KOPT-K1 (cell line): ENCODE data around the gene SERINC1.
A peak's percentile ranks its signal among the peaks of the same experiment; 100 is the strongest.

Source experiments
- H3K27ac ChIP-seq: fragments of 200-600 bp; sonication (generic); 2 replicates; pipeline ENCODE4 v1.5.1; 2016; ENCODE audit warnings: antibody characterized with exemption, mild to moderate bottlenecking, low read depth, low read length; ENCODE audit not compliant: poor library complexity, severe bottlenecking
- H3K36me3 ChIP-seq: fragments of 200-600 bp; sonication (generic); 2 replicates; pipeline ENCODE4 v1.5.1; 2017; ENCODE audit warnings: antibody characterized with exemption, mild to moderate bottlenecking, low read length, moderate library complexity; ENCODE audit not compliant: insufficient read depth
- H3K9me3 ChIP-seq: fragments of 200-600 bp; sonication (generic); 2 replicates; pipeline ENCODE4 v1.5.1; 2017; ENCODE audit warnings: antibody characterized with exemption, low read length, mild to moderate bottlenecking; ENCODE audit not compliant: insufficient read depth, poor library complexity, severe bottlenecking

SERINC1 gene

GRCh38 chr6:122412001-122412400 is 59.6 kb downstream of the SERINC1 start:
- no peak overlapping the region for H3K27ac ChIP-seq
- no peaks in the 10 kb centered on the region for H3K9me3 ChIP-seq
- H3K36me3 ChIP-seq: peaks cover 55% of the 10 kb centered on the region

GRCh38 chr6:122408702-122409458 is 62.7 kb downstream of the SERINC1 start:
- Histone ChIP-seq H3K27ac (peak overlapping the region; percentile 42), H3K9me3 (peaks cover 3% of the 10 kb centered on the region), H3K36me3 (peaks cover 35% of the 10 kb centered on the region)

DNA sequence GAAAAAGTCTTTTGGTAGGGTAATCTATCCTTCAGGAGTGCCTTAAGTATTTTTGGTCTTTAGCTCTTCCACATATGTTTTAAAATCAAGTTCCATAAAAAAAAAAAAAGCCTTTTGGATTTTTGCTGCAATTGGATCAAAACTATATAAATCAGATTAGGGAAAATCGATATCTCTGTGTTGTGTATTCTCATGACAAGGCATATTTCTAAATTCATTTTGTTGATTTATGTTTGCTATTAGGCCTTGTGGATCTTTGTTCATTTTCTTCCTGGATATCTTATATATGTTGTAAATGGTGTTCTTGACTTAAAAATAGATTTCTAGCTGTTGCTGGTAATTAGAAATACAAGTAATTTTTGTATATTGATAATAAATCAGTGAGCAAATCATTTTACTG is 63.4 kb downstream of the SERINC1 start:
- H3K36me3 ChIP-seq: peaks cover 30% of the 10 kb centered on the region

DNA sequence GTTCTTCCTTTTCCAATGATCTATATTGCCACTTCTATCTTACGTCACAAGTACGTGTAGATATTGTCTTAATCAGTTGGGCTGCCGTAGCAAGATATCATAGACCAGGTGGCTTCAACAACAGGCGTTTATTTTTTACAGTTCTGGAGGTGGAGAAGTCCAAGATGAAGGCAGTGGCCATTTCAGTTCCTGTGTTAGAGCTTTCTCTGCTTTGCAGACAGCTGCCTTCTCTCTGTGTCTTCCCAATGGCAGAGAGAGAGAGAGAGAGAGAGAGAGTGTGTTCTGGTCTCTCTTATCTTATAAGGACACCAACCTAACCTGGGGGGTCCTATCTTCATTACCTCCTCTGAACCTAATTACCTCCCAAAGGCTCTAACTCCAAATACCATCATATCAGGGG is 63.9 kb downstream of the SERINC1 start:
- peaks cover 27% of the 10 kb centered on the region for H3K36me3 ChIP-seq
- H3K9me3 ChIP-seq: peaks cover 3% of the 10 kb centered on the region
- H3K27ac ChIP-seq: no peak overlapping the region

More for the DNA sequence above, 63.4 kb downstream of the SERINC1 start:
- Histone ChIP-seq H3K27ac (peak overlapping the region; percentile 42), H3K9me3 (peaks cover 3% of the 10 kb centered on the region)

DNA sequence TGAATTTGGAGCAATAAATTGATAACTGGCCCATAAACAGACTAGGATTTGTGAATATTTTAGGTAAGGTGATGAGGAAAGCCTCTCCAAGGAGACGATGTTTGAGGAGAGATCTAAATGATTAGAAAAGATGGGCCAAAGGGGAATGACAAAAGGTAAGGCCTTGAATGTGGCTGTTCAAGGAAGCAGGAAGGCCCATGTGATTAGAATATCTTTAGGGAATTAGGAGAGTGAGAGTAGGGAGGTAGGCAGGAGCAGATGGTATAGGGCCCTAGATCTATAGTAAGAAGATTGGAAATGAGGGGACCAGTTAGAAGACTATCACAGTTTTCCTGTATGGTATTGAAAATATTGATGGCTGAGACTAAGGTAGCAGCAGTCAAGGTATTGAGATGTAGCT is 65.4 kb downstream of the SERINC1 start:
- Histone ChIP-seq H3K36me3 (peaks cover 25% of the 10 kb centered on the region), H3K9me3 (peaks cover 3% of the 10 kb centered on the region), H3K27ac (no peak overlapping the region)

GRCh38 chr6:122405417-122405816 is 66.2 kb downstream of the SERINC1 start:
- peaks cover 3% of the 10 kb centered on the region for H3K9me3 ChIP-seq
- no peak overlapping the region for H3K27ac ChIP-seq
- H3K36me3 ChIP-seq: peaks cover 25% of the 10 kb centered on the region

DNA sequence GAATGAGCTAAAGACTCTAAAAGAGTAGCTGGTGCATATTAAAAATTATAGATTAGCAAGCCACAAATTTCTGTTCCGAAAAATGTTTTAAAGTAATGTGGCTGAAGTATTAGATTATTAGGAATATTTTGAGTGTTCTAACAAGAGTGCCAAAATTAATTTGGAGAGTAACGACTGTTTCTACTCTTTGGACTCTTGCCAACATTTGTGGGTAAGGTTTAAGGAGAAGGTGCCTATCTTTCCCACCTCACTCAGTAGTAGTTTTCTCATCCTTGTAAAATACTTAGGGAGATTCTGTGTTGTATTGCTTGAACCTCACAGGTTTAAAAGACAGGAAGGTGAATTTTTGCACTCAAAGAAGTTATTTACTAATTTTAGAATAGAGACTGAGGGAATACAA is 67.2 kb downstream of the SERINC1 start:
- Histone ChIP-seq H3K36me3 (peaks cover 25% of the 10 kb centered on the region), H3K27ac (no peak overlapping the region), H3K9me3 (peaks cover 3% of the 10 kb centered on the region)

DNA sequence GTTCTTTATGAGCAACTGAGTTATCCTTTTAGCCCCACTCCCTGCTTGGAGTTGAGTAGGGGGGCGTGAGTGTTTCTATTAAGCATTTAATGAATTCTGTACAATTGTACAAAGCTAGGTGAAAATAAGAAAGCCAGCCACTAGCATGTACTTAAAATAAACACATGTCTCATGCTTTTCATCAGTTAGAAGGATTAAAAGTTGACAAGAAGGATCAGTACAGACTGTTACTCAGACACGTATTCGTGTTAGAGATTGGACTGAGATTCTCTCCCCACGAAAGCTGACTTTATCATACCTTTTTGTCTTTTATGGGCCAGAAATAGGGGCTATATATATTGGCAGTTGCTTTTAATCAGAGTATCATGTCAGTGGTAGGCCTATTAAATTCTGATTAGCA is 70.5 kb downstream of the SERINC1 start:
- Histone ChIP-seq H3K27ac (no peak overlapping the region), H3K9me3 (peaks cover 3% of the 10 kb centered on the region), H3K36me3 (peaks cover 17% of the 10 kb centered on the region)

DNA sequence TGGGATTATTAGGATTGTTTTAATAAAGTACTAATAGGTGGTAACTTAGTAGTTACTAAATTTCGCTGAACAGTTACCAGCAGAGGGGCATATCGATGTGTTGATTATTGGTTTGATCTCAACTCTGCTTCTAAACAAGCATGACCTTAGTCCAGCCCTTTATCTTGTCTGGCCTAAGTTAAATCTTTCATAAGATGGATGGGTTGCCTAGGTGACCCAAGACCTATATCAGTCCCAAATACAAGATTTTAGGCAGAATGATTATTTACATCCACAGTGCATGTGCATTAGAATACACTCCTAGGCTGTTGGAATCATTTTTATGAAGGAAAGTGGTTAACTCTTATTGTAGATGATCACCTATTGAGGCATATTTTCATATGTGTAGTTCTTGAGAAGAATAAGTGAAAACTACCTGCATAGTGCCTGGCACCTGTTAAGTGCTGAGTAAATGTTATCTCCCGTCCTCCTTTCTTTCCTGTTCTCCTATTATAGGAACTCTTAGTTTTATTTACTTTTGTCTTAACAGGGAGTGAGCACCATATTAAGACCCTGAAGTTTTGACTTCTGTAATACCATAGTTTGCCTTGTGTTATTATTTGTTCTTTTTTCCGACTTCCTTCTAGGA is 71.0 kb downstream of the SERINC1 start:
- Histone ChIP-seq H3K27ac (peak overlapping the region; percentile 89), H3K36me3 (peaks cover 13% of the 10 kb centered on the region), H3K9me3 (no peaks in the 10 kb centered on the region)

- peak overlapping the region; percentile 89 for H3K27ac ChIP-seq
- no peaks in the 10 kb centered on the region for H3K9me3 ChIP-seq
- H3K36me3 ChIP-seq: peaks cover 10% of the 10 kb centered on the region; the same call in 1 of the 2 replicates
These were observed 71.5 kb downstream of the SERINC1 start for GRCh38 chr6:122400121-122400450.

- 0 out of 2 replicates have a peak, but pooled peaks cover 10% of the 10 kb centered on the region for H3K36me3 ChIP-seq
- no peaks in the 10 kb centered on the region for H3K9me3 ChIP-seq
- peak within 1 kb of the TSS; percentile 89 for H3K27ac ChIP-seq
These were observed 72.1 kb downstream of the SERINC1 start, which contains the start of gene HSF2 for GRCh38 chr6:122399348-122400120. TSS of gene HSF2 (plus strand) at chr6:122399652. CDS start at chr6:122399738, 86 bp downstream.

- Histone ChIP-seq H3K27ac (peak overlapping the region; percentile 45), H3K36me3 (0 out of 2 replicates have a peak, but pooled peaks cover 10% of the 10 kb centered on the region), H3K9me3 (no peaks in the 10 kb centered on the region)
These were observed 72.6 kb downstream of the SERINC1 start for GRCh38 chr6:122399055-122399347.

DNA sequence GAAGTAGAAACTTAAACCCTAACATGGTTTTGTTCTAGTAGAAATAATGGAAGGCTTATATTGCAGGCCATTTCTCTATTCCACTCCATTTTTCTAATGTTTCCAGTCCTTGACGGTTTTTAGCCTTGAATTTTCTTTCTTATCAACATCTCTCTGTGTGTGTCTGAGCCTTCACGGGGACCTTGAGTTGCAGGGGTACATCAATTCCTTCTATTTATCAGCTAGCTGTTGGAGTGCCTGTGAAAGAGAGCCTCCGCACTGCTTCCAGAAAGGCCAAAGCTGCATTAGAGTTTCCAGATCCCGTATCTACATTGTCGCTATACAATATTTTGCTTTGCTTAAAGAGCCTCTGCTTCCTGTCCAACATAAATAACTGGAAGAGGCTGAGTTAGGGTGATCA is 77.6 kb downstream of the SERINC1 start:
- Histone ChIP-seq H3K9me3 (no peaks in the 10 kb centered on the region), H3K27ac (no peak overlapping the region), H3K36me3 (no peaks in the 10 kb centered on the region)

DNA sequence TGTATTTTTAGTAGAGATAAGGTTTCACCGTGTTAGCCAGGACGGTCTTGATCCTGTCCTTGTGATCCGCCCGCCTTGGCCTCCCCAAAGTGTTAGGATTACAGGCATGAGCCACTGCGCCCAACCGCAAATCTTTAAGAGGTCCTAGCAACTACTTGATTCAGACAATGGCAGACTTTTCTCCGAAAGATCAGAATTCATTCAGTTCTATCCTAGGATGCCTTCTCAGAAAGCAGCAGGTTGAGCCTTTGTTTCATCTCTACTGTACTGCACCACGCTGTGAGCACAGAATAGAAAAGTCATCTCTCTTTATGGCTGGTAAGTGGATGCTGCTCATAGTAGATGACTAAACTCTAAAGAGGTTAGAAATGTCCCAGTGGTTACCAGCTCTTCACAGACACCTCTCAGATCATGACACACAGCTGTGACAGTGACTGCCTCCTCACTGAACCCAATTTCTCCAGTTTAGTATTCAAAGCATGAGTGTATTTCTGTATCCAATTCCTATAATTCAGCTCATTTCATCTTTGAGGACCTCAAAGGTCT is 78.2 kb downstream of the SERINC1 start:
- no peaks in the 10 kb centered on the region for H3K9me3 ChIP-seq
- H3K27ac ChIP-seq: no peak overlapping the region
- no peaks in the 10 kb centered on the region for H3K36me3 ChIP-seq
